ENCODE measurements around the gene ZNF212.

DNA sequence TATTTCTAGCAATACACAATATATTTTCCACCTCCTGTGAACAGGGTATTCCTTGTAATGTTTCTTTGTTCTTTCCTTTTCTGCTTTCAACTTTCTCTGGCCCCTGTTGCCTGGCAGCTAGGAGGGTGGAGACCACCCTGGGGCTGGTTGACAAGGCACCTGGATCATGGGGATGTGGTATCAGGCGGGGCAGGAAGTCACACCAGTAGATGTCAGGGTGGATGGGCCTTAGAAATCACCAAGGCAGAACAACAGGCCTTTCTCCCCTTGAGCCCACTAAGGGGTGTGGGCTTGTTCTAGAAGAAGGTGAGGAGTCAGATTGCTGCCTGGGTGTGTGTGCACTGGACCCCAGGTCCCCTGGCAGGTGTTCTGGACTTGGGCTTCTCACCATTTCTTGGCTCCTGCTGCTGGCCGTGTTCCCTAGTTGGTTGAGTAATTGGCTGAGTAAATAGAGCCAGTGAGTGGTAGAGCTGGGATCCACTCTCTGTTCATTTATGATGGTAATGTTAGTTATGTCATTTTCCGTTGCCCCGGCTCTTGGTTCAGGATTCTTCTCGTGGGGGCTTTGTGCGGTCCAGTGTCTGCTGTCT is 47.5 kb downstream of the ZNF212 start:
- TF ChIP-seq, protein P1, sequence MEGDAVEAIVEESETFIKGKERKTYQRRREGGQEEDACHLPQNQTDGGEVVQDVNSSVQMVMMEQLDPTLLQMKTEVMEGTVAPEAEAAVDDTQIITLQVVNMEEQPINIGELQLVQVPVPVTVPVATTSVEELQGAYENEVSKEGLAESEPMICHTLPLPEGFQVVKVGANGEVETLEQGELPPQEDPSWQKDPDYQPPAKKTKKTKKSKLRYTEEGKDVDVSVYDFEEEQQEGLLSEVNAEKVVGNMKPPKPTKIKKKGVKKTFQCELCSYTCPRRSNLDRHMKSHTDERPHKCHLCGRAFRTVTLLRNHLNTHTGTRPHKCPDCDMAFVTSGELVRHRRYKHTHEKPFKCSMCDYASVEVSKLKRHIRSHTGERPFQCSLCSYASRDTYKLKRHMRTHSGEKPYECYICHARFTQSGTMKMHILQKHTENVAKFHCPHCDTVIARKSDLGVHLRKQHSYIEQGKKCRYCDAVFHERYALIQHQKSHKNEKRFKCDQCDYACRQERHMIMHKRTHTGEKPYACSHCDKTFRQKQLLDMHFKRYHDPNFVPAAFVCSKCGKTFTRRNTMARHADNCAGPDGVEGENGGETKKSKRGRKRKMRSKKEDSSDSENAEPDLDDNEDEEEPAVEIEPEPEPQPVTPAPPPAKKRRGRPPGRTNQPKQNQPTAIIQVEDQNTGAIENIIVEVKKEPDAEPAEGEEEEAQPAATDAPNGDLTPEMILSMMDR (IDR thresholded peaks at IDR 0.05) = no peak
- TF ChIP-seq POLR2A (IDR thresholded peaks at IDR 0.05) = no peak
